NCI-H524 (cell line): ENCODE measurements around the gene ACOX1.
A peak's percentile ranks its signal among the peaks of the same experiment; 100 is the strongest.

Source experiments
- DNase-seq, 2 experiments: peaks; one replicate each; lab custom pipeline; 2025; lab: John Stamatoyannopoulos, UW

Gene ACOX1

DNA sequence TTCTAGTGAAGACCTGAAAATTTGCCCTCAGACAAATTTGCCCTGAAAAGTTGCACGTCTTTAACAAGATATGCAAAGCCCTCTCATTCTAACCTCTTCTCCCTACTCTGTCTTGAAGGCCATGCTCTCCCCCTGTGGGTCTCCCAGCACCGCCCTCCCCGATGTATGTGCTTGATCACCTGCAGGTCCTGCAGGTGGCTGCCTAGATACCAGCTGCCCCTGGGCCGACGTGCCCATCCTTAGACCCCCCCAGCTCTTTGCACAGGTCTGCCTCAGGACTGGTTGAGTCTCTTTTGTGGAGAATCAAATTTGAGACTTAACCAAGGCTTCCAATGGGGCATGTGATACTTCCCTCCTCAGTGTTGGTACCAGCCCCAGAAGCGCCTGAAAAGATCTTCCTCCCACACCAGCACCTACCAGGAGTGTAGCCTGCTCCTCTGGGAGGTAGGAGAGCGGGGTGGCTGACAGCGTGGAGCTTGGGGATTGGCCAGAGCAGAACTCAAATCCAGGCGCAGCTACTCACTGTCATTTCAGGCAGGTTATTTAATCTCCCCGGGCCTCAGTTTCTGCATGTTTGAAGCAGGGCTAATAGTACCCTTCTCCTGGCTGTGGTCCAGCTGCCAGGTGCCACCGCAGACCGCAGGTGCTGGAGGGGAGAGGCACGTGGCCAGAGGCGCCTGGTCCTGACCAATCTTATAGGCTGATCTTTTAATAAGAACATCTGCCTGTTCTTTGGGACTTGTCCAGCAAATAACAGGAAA lies 69.7 kb downstream of the ACOX1 start:
- DNase-seq = peak; percentile 59 to 66

DNA sequence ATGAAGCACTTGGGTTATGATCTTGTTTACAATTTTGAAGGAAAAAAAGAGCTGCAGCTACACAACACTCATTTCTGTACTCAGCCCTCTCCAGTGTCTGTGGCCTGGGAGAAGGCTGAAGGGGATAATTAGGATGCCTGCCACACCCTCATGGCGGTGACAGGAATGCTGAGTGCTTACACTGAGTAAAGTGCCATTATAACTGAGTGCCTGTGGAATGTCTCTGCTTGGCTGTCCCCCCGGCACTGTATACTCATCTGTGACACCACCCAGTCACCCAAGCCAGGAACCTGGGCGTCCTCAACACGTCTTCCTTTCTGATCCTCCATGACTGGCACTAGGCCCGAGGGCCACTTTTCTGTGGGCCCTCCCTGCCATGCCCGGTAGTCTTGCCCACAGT lies 70.8 kb downstream of the ACOX1 start:
- DNase-seq = no peak

DNA sequence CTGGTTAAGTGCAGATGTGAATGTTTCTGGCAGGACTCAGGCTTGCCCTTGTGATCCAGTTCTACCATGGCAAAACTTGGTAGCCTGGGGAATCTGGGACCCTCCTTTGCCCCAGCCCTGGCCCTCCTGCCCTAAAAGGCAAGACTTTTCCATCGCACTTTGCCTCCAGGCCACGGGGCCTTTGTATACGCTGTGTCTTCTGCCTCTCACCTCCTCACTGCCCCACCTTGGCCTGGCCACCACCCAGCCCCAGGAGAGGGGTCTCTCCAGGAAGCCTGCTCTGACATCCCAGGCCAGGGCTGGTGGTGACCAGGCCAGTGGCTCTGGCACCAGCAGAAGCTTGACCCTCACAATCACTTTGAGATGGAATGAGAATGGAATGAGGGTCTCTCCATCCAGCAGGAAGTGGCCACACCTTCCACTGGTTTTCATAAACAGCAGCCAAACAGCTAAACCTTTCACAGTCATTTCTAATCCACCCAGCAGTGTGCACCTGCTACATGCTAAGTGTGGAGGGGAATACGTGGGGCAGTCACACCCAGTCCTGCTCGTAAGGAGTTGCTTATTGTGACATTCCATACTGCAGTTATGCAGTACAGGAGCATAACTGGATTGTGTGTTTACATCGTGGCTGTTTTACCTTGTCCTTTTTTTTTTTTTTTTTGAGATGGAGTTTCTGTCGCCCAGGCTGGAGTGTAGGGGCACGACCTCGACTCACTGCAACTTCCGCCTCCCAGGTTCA lies 72.7 kb downstream of the ACOX1 start:
- no peak for DNase-seq

DNA sequence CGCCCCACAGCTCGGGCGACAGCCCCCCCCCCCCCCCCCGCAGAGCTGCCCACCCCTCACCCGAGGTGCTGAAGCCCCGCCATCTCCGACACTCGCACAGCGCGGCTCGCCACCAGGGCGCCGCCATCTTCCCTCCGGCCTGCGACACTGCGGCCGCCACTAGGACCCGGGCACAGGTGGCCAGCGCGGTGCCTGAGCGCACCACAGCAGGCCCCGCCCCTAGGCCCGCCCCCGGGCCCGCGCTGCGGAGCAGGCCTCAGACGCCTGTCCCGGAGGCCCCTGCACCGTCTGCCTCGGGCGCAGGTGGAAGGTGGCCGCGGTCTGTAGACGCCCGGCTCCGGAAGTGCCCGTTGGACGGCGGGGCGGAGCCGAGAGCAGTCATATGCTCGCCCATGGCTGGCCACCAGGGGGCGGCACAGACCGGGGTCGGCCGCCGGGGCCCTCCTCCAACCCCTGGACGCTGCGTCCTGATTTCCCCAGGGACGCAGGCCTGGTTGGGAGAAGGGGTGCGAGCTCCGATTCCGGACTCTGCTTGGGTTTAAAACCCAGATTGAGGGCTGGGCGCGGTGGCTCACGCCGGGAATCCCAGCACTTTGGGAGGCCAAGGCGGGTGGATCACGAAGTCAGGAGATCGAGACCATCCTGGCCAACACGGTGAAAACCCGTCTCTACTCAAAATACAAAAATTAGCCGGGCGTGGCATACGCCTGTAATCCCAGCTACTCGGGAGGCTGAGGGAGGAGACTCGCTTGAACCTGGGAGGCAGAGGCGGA lies 74.0 kb downstream of the ACOX1 start, which contains the start of gene MRPL38:
MRPL38 (minus strand) TSS at position 136 of the 773 bp plus-strand sequence; CDS start at position 127, 9 bp downstream.
- peak; percentile 98 to 100 for DNase-seq

DNA sequence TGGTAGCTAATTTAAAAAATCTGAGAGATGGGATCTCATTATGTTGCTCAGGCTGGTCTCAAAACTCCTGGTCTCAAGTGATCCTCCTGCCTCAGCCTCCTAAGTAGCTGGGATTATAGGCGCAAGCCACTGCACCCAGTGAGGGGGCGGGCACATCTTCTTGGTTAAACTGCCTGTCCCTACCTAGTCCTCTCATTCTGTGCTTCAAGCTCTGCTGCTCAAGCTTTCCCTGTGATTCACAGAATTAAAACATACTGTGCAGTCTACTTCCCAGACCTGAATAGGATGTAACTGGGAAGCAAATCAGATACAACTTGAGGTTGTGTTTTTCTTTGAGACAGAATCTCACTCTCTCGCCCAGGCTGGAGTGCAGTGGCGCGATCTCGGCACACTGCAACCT lies 76.6 kb downstream of the ACOX1 start:
- no peak for DNase-seq

DNA sequence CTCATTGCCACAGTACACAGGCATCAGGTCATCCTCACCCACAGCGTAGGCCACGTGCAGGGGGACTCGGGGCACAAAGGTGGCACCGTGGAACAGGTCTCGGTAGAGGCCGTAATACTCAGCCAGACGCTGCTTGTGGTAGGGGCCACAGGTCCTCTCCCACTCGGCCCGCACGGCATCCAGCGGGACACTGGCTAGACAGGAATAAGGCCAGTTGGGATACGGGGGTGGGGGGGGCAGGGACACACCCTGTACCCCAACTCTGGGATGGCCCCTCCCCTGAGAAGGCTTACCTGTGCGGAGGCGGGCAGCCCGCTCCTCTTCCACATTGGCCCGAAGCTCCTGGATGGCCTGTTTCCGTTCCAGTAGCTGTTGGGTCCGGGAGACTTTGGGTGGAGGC lies 77.2 kb downstream of the ACOX1 start:
- DNase-seq = no peak

DNA sequence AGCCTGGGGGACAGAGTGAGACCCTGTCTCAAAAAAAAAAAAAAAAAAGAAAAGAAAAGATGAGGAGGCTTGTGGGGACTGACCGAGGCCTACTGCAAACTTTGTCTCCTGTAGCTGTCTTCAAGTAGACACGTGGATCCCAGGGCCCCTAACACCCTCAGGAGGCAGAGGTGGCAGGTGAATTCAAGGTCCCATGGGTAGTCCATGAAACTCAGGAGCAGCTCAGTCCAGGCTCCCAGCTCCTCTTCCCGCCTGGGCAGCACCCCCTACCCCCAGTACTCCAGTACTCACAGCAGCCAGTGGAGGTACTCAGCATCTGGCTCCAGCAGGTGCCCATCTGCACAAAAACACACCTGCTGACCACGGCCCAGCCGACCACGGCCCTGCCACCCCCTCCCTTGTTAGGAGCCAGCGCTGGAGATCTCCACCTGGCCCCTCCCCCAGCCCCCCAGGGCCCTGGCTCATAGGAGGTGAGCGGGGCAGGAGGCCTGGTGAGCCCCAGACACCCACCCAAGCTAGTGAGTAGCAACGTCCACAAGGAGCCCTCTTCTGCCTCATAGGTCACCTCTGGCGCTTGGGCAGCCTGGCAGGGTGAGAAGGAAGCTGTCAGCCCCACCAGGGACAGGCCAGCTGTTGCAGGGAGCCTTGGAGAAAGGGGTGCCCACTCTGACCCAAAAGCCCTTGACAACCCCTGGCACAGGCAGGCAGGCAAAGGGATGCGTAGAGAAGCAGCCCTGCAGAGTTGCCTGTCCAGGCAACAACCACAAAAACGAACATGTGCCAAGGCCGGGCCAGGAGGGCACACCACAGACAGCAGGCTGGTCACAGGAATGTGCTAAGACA lies 78.1 kb downstream of the ACOX1 start:
- no peak for DNase-seq

DNA sequence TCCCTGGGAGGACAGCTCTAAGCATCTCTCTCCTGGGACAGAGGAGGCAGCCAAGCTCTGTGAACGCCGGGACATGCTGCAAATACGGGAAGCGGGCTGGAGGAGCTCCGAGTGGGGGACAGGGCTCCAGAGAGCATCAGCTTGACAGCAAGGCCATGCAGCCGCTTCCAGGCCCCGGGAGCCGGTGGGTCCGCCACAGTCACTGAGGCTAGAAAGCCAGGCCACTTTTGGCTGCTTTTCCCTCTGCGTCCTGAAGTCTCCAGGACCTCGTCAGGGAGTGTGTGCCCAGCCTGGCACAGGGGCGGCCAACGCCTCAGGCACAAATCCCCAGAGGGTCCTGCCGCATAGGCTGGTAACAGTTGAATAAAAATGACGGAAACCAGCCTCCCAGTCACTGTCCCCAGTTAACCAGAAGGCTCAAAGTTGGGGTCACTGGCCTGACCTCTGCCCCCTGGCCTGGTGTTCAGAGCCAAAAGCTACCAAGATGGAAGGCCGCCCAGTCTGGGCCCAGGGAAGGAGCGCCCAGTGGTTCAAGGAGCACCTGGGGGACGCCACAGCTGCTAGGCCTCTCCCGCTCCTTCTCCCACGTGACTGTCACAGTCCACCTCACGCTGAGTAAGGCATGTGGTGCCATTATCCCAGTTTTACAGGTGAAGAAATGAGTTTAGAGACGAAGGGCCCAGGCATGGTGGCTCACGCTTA lies 79.0 kb downstream of the ACOX1 start:
- DNase-seq = no peak

DNA sequence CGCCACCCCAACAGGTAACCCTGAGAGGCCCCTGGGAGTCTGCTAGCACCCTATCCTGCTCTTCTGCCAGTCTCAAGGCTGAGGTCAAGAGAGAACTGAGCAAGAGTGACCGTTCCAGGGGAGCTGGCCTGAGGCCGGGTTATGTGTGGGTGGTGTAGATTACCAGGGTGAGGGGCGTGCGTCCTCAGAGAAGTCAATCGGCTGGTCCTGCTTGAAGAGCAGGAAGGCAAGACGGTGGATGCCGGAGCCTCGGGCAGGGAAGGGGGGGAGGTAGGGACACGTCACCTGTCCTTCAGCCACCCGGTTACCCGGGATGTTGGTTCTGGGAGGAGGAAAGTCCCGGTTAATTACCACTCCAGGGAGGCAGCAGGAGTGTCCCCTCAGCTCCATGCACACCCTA lies 79.6 kb downstream of the ACOX1 start:
- no peak for DNase-seq

DNA sequence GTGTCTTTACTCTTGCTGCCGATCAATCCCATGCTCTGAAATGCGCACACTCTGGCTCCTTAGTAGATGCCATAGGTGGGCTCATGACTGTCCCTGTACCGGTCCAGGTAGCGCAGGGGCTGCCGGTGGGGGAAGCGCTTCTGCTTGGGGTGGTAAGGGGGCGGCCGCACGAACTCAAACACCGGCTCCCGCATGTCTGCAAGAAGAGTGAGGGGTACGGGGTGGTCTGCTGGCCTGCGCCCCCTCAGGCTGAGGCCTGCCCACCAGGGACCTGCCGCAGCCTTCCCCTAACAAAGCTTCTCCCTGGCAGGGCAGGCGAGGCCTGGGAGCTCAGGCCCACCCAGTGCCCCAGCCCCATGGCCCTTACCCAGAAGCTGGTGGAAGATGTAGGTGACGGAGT lies 80.2 kb downstream of the ACOX1 start:
- no peak for DNase-seq

DNA sequence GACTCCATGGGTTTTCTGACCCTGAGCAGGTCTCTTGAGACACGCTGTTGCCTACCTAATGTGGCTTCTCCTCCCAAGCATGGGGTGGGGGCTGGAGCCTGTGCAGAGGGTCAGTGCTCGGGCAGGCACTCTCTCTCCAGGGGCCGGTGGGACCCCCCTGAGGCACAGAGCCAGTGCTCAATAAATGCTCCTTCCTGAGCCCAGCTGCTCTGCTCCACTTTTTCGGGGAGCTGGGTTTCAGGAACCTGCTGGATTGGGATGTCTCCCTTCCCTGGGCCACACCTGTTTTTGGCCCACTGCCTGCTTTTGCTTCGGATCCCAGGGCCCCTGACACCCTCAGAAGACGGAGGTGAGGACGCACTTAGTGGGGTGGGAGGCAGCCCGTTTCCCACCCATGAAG lies 80.9 kb downstream of the ACOX1 start:
- no peak for DNase-seq

DNA sequence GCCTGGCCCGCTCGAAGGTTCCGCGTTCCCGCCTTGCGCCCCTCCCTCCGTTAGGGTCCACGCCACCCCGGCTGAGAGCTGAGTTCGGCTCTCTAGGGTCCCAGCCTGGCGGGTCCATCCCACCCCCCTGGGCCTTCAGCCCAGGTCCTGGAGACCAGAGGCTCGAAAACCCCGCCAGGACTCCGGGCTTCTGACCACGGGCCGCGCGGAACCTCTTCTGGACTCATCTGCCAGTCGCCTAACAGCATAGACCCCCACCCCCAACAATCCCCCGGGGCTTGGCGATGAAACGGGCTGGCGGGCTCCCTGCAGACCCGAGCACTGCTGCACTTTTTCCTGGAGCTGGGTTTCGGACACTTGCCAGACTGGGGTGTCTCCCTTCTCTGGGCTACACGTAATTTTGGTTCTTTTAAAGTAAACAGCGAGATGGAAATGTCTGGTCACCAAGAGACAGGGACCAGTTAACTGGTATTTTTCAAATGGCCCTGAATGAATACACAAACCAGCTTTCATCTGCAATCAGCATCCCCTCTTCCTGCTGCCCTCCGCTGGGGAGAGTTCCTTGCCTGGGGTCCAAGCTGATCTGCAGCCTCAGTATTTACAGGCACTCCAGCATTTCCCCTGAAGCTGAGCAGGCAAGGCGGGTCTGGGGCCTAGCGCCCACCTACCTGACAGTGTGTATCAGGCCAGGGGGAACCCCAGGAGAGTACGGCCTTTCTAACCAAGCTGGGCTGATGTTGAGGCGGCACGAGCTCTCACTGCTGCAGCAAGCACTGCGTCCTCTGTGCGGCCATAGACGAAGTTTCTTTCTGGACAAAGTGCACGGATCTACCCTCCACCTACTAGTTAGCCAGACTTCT lies 81.6 kb downstream of the ACOX1 start:
- DNase-seq = no peak

DNA sequence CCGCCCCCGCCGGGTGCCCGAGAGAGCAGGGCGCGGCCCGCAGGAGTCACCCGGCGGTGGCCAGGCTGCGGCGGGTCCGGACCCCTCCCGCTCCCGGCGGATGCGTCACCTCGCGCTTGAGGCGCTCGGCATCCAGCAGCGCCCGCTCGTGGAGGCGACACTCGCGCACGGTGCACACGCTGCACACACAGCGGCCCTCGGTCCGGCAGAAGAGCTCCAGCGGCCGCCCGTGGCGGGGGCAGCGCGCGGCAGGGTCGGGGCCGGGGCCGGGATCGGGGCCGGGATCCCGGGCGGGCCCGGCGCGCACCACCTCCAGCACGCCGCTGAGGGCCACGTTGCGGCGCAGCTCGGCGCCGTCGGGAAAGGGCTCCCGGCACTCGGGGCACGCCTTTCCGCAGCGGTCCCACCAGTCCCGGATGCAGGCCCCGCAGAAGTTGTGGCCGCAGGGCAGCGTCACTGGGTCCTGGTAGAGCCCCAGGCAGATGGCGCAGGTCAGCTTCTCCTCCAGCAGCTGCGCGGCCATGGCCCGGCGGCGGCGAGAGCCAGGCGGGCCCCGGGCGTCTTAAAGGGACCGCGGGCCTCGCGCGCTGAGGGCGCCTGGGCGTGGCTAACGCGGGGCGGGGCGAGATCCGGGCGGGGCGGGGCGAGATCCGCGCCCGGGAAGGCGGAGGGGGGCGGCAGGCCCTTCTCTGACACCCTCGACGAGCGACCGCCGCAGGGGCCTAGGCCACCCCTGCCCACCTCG lies 82.4 kb downstream of the ACOX1 start, which contains the start of gene TRIM65:
TRIM65 (minus strand) TSS at position 537 of the 745 bp plus-strand sequence; CDS start at position 523, 14 bp downstream.
- peak; percentile 81 to 89 for DNase-seq

DNA sequence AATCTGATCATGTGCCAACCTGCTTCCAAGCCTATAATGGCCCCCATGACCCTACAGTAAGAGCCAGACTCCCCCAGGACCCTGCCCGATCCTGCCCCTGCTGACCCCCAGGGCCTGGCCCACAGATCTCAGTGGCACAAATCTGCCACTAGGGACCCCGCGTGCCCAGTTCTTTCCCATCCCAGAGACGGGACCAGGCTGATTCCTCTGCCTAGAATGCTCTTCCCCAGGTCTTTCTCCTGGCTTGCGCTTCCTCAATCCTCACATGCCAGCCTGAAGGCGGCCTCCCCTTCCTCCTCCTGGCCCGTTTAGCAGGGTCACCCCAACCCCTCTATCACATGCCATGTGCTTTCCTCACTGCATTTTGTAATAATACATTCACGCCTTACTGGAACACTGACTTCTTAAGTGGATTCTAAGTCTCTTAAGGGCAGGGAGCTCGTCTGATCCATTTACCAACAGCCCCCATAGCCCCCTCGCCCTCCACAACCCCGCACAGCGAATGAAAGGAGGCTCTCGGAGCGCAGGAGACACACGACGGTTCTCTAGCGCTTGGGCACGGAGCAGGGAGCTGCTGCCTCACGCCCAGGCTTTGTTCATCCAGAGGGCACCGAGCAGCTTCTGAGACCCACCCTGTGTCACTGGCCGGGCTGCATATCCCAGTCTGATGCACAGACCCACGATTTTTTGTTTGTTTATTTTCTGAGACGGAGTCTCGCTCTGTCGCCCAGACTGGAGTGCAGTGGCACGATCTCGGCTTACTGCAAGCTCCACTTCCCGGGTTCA lies 83.4 kb downstream of the ACOX1 start:
- peak in 1 of 2 experiments; percentile 55 for DNase-seq

DNA sequence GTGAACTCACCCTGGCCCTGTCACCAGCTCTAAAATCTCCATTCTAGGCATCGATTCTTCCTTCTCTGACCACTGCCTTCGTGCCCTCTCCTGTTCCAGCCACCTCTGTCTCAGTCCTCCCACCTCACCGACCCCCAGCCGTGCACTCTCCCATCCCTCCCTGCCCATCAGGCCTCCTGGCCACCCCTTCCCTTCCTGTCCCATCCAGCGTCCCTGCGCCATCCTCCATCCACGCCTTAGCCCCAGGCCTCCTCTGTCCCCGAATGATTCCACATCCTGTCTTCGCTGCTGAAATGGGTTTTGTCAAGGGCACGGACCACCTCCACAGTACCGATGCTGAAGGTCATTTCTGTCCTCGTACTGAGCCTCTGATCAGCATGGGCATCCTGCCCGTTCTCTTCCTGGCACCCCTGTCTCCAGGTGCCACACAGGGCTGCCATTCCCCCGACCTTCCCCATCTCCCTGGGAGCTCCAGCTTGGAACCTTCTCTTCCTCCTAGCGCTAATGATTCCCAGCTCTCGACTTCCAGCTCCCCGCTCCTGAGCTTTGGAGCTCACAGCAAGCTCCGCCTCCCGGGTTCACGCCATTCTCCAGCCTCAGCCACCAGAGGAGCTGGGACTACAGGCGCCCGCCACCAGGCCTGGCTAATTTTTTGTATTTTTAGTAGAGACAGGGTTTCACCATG lies 84.8 kb downstream of the ACOX1 start:
- no peak for DNase-seq

DNA sequence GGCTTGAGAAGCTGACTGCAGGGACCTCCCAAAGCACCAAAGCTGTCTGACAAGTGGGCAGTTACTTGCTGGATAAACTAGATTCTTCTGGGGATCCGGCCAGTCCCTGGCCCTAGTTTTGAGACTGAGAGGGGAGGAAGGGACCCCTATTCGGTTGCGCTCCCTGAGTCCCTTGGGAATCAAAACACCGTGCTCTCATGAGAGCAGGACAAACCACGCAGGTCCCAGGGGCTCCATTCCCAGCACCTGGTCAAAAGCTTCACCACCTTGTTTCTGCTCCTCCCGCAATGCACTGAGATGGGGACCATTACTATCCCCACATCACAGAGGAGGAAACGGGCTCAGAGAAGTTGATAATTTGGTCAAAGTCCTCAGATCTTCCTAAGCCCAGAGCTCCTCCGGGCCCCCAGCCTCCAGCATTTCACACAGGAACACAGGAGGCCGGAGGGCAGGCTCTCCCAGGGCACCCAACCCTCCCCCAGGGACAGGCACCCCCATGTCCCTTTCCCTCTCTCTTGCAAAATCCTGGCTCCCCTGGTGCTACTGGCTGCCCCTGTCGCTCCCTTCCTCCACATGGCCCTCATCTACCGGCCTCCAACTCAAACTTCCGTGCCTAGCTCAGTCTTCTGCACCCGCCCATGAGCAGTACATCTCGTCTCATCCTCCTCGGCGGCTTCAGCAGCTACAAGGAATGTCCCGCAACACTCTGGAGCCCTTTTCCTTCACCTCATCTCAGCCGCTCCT lies 85.5 kb downstream of the ACOX1 start:
- no peak for DNase-seq
